IPS-18a (cell line): ENCODE data around the gene DTX1.

Experiments
- H3K27ac ChIP-seq: one replicate; pipeline ENCODE4 v1.5.1; 2013; ENCODE audit warnings: low read length
- H3K27me3 ChIP-seq: one replicate; pipeline ENCODE4 v1.6.1; 2013; ENCODE audit warnings: mild to moderate bottlenecking, low read length; ENCODE audit not compliant: control insufficient read depth, insufficient read depth
- H3K36me3 ChIP-seq: one replicate; pipeline ENCODE4 v1.6.1; 2013; ENCODE audit warnings: low read depth, low read length; ENCODE audit not compliant: control insufficient read depth
- H3K4me1 ChIP-seq: one replicate; pipeline ENCODE4 v1.6.1; 2013; ENCODE audit warnings: low read depth, low read length; ENCODE audit not compliant: control insufficient read depth
- H3K4me3 ChIP-seq: one replicate; pipeline ENCODE4 v1.5.1; 2013; ENCODE audit warnings: low read length
- H3K9ac ChIP-seq: one replicate; pipeline ENCODE4 v1.6.1; 2013; ENCODE audit warnings: mild to moderate bottlenecking, low read length, moderate library complexity
- H3K9me3 ChIP-seq: one replicate; pipeline ENCODE4 v1.6.1; 2013; ENCODE audit warnings: low read depth, low read length; ENCODE audit not compliant: control insufficient read depth

Gene DTX1

GRCh38 chr12:113056631-113057488 lies at the start of gene DTX1:
DTX1 (plus strand) TSS chr12:113056730; CDS start chr12:113058193, 1,463 bp downstream.
- Histone ChIP-seq H3K27me3 (peaks cover 22% of the 10 kb centered on the region), H3K27ac (no peak within 1 kb of the TSS), H3K4me1 (no peaks in the 10 kb centered on the region), H3K4me3 (peak within 1 kb of the TSS; percentile 56), H3K36me3 (no peaks in the 10 kb centered on the region), H3K9ac (no peak within 1 kb of the TSS), H3K9me3 (no peaks in the 10 kb centered on the region)

GRCh38 chr12:113007166-113007565 lies 49.4 kb upstream of the DTX1 start:
- Histone ChIP-seq H3K9ac (no peak overlapping the region), H3K36me3 (no peaks in the 10 kb centered on the region), H3K4me3 (no peak overlapping the region), H3K27ac (no peak overlapping the region), H3K9me3 (no peaks in the 10 kb centered on the region), H3K27me3 (no peaks in the 10 kb centered on the region), H3K4me1 (no peaks in the 10 kb centered on the region)

- H3K4me1 ChIP-seq = no peaks in the 10 kb centered on the region
- no peak overlapping the region for H3K9ac ChIP-seq
- H3K27me3 ChIP-seq = no peaks in the 10 kb centered on the region
- H3K36me3 ChIP-seq = no peaks in the 10 kb centered on the region
- H3K4me3 ChIP-seq = no peak overlapping the region
- H3K9me3 ChIP-seq = no peaks in the 10 kb centered on the region
- no peak overlapping the region for H3K27ac ChIP-seq
These were observed 45.8 kb upstream of the DTX1 start for GRCh38 chr12:113010701-113011100.

GRCh38 chr12:113014565-113014964 lies 42.0 kb upstream of the DTX1 start:
- H3K4me1 ChIP-seq = no peaks in the 10 kb centered on the region
- H3K27ac ChIP-seq = no peak overlapping the region
- H3K36me3 ChIP-seq = no peaks in the 10 kb centered on the region
- H3K9me3 ChIP-seq = no peaks in the 10 kb centered on the region
- no peak overlapping the region for H3K4me3 ChIP-seq
- H3K27me3 ChIP-seq = no peaks in the 10 kb centered on the region
- no peak overlapping the region for H3K9ac ChIP-seq

DNA sequence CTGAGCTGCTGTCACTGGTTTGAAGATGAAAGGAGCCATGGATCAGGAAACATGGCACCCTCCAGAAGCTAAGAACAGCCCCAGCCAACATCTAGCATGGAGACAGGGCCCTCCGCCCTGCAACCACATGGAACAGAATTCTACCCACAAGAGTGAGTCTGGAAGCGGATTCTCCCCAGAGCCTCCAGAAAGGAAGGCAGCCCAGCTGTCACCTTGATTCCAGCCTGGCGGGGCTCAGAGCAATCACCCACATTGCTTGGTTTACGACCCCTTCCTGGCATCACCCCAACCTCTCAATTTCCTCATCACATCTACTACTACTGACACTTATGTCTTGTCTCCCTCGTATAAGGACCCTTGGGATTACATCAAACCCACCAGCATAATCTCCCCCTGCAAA lies 39.7 kb upstream of the DTX1 start:
- Histone ChIP-seq H3K27ac (no peak overlapping the region), H3K4me1 (no peaks in the 10 kb centered on the region), H3K9me3 (no peaks in the 10 kb centered on the region), H3K4me3 (no peak overlapping the region), H3K9ac (no peak overlapping the region), H3K27me3 (no peaks in the 10 kb centered on the region), H3K36me3 (no peaks in the 10 kb centered on the region)

DNA sequence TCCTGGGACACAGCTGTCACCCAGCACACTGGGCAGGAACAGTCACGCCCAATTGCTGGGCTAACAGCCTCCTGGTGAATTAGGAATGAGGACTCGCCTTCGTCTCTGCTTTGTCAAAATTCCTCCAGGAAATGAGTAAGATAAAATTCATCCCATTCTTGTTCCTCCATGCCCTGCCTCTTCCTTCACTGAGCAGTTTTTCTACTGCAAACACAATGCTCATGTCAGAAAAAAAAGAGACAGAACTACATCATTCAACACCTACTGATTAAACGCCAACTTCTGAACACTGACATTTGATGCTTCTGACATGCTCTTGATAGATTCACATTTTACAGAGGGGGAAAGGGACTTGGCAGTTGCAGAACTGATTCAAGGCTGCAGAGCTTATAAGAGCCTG lies 37.5 kb upstream of the DTX1 start:
- Histone ChIP-seq H3K9ac (no peak overlapping the region), H3K27ac (no peak overlapping the region), H3K27me3 (no peaks in the 10 kb centered on the region), H3K4me1 (no peaks in the 10 kb centered on the region), H3K36me3 (no peaks in the 10 kb centered on the region), H3K4me3 (no peak overlapping the region), H3K9me3 (no peaks in the 10 kb centered on the region)

- Histone ChIP-seq H3K4me1 (no peaks in the 10 kb centered on the region), H3K27me3 (no peaks in the 10 kb centered on the region), H3K9me3 (no peaks in the 10 kb centered on the region), H3K9ac (no peak overlapping the region), H3K36me3 (no peaks in the 10 kb centered on the region), H3K27ac (no peak overlapping the region), H3K4me3 (no peak overlapping the region)
These were observed 35.0 kb upstream of the DTX1 start for GRCh38 chr12:113021500-113021899.

- Histone ChIP-seq H3K27ac (no peak overlapping the region), H3K4me1 (no peaks in the 10 kb centered on the region), H3K4me3 (no peak overlapping the region)
These were observed 33.8 kb upstream of the DTX1 start for GRCh38 chr12:113022563-113023297.

DNA sequence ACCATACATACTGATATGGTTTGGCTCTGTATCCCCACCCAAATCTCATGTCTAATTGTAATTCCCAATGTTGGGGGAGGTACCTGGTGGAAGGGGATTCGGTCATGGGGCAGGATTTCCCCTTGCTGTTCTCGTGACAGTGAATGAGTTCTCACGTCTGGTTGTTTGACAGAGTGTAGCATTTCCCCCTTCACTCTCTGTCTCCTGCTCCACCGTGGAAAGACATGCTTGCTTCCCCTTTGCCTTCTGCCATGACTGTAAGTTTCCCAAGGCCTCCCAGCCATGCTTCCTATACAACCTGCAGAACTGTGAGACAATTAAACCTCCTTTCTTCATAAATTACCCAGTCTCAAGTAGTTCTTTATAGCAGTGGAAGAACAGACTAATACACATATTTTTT lies 28.8 kb upstream of the DTX1 start:
- Histone ChIP-seq H3K9ac (no peak overlapping the region), H3K27ac (no peak overlapping the region), H3K27me3 (no peaks in the 10 kb centered on the region), H3K4me1 (peaks cover 4% of the 10 kb centered on the region), H3K9me3 (no peaks in the 10 kb centered on the region), H3K4me3 (no peak overlapping the region), H3K36me3 (no peaks in the 10 kb centered on the region)

More at GRCh38 chr12:113022563-113023297, 33.8 kb upstream of the DTX1 start:
- Histone ChIP-seq H3K9ac (no peak overlapping the region), H3K27me3 (no peaks in the 10 kb centered on the region), H3K9me3 (no peaks in the 10 kb centered on the region), H3K36me3 (no peaks in the 10 kb centered on the region)

DNA sequence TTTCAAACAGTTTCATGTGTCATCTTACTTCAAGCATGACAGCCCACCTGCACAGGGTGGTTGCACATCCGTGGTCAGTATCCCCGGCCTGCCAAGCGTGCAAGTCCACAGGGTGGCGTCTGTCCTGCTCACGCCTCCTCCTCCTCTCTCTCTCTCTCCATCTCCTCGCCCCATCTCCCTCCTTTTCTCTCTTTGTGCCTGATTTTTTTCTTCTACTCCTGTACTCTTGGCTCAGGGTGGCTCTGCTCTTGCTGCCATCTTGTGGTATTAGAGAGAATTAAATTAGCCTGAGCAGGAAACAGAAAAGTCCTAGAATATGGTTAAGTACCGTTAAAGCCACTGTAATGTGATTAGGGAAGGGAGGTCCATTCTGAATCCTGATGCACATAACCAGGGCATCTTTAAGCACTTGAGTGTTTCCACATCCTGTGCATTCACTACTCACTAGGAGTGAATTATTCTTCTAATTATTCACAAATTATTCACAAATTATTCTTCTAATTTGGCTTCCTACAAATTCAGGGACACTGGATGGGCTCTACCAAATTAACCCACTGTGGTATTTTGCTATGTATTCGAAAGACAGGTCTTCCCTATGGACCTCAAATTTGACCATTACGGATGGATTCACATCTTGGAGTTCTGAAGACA lies 25.5 kb upstream of the DTX1 start:
- H3K27me3 ChIP-seq = no peaks in the 10 kb centered on the region
- H3K4me1 ChIP-seq = peaks cover 4% of the 10 kb centered on the region
- H3K36me3 ChIP-seq = no peaks in the 10 kb centered on the region
- H3K9me3 ChIP-seq = no peaks in the 10 kb centered on the region
- H3K27ac ChIP-seq = no peak overlapping the region
- H3K4me3 ChIP-seq = no peak overlapping the region
- H3K9ac ChIP-seq = no peak overlapping the region

DNA sequence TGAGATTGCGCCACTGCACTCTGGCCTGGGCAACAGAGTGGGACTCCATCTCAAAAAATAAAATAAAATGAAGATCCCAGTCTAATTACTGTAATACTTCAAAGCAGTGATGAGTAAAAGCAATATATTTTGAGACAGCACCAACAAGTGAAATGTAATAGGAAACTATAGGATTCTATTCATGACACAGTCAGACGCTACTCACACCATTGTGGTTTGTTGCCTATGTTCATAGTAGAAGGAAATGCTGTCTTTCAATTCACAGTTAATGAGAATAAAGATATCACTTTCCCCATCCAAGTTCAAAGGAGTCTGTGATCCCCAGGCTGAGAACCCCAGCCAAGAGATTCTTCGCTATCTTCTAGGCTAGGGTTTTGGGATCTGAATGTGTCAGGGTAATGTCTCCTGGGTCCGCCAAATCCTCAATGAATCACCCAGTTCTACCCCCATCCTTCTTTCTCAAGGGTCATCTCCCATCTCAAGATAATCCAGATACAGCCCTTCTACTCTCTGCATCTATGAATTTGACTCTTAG lies 16.6 kb upstream of the DTX1 start:
- H3K9me3 ChIP-seq = no peaks in the 10 kb centered on the region
- no peak overlapping the region for H3K4me3 ChIP-seq
- H3K36me3 ChIP-seq = no peaks in the 10 kb centered on the region
- no peaks in the 10 kb centered on the region for H3K4me1 ChIP-seq
- H3K27me3 ChIP-seq = no peaks in the 10 kb centered on the region
- no peak overlapping the region for H3K27ac ChIP-seq
- no peak overlapping the region for H3K9ac ChIP-seq
